ENCODE results near the gene MYLK4. TPM values are rescaled to one million over a fixed set of nuclear protein-coding genes. Genes with fewer than 3 reads are reported as not detected.

MYLK4 gene
- total RNA-seq, 1 experiment from 2014 or later, result 0.85 TPM

DNA sequence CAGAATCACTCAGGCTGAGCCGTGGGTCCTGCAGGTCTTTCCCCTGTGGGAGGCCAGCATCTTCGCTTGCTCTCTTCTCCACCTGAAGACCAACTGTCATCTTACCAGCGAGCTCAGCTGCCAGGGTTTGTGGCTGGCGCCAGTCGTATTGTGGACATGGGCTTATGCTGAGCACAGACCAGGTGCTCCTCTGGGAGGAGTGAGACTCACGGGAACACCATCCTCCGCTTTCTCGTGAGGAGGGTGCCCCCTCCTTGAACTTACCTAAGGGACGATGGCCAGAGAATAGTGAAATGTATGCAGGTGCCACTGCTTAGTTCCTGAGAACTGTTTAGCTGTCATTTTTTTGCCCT lies 31.6 kb upstream of the MYLK4 start:
- TF ChIP-seq SIN3A (IDR thresholded peaks at IDR 0.05; ENCODE audit: borderline replicate concordance, insufficient read depth, low read depth, low read length) (no peak), POLR2AphosphoS5 (IDR thresholded peaks at IDR 0.05; ENCODE audit: low read depth, low read length) (no peak), TCF7L2 (IDR thresholded peaks at IDR 0.05; ENCODE audit: low read depth, low read length) (no peak)
- TF ChIP-seq, protein P1, sequence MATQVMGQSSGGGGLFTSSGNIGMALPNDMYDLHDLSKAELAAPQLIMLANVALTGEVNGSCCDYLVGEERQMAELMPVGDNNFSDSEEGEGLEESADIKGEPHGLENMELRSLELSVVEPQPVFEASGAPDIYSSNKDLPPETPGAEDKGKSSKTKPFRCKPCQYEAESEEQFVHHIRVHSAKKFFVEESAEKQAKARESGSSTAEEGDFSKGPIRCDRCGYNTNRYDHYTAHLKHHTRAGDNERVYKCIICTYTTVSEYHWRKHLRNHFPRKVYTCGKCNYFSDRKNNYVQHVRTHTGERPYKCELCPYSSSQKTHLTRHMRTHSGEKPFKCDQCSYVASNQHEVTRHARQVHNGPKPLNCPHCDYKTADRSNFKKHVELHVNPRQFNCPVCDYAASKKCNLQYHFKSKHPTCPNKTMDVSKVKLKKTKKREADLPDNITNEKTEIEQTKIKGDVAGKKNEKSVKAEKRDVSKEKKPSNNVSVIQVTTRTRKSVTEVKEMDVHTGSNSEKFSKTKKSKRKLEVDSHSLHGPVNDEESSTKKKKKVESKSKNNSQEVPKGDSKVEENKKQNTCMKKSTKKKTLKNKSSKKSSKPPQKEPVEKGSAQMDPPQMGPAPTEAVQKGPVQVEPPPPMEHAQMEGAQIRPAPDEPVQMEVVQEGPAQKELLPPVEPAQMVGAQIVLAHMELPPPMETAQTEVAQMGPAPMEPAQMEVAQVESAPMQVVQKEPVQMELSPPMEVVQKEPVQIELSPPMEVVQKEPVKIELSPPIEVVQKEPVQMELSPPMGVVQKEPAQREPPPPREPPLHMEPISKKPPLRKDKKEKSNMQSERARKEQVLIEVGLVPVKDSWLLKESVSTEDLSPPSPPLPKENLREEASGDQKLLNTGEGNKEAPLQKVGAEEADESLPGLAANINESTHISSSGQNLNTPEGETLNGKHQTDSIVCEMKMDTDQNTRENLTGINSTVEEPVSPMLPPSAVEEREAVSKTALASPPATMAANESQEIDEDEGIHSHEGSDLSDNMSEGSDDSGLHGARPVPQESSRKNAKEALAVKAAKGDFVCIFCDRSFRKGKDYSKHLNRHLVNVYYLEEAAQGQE (IDR thresholded peaks at IDR 0.05; ENCODE audit: insufficient read depth in 1 of 2, low read depth in 2 of 2, low read length in 1 of 2), result no peak
- TF ChIP-seq, protein P2, sequence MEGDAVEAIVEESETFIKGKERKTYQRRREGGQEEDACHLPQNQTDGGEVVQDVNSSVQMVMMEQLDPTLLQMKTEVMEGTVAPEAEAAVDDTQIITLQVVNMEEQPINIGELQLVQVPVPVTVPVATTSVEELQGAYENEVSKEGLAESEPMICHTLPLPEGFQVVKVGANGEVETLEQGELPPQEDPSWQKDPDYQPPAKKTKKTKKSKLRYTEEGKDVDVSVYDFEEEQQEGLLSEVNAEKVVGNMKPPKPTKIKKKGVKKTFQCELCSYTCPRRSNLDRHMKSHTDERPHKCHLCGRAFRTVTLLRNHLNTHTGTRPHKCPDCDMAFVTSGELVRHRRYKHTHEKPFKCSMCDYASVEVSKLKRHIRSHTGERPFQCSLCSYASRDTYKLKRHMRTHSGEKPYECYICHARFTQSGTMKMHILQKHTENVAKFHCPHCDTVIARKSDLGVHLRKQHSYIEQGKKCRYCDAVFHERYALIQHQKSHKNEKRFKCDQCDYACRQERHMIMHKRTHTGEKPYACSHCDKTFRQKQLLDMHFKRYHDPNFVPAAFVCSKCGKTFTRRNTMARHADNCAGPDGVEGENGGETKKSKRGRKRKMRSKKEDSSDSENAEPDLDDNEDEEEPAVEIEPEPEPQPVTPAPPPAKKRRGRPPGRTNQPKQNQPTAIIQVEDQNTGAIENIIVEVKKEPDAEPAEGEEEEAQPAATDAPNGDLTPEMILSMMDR (IDR thresholded peaks at IDR 0.05), result no peak
- no TSS peak for BruUV-seq (replicated peaks)
- Histone ChIP-seq H3K9me3 (ENCODE audit: control insufficient read depth, insufficient read depth, low read depth, low read length) (no peaks in the 10 kb centered on the region), H3K36me3 (ENCODE audit: control insufficient read depth, insufficient read depth, low read length) (peaks cover 10% of the 10 kb centered on the region), H3K4me1 (ENCODE audit: control insufficient read depth, insufficient read depth, low read length) (no peaks in the 10 kb centered on the region), H3K4me3 (ENCODE audit: low read depth in 2 of 2, low read length in 2 of 2) (no peak overlapping the region), H3K27ac (ENCODE audit: low read length) (no peak overlapping the region), H3K27me3 (ENCODE audit: control insufficient read depth, insufficient read depth, low read length) (no peaks in the 10 kb centered on the region)
- intact Hi-C loops (cut with micrococcal nuclease; ENCODE audit: unreplicated experiment) (no loop called here), in situ Hi-C loops (cut with HindIII; ENCODE audit: low pct_unique_long_range_greater_than_20kb, low sequenced_read_pairs) (no loop called here)
- ChIA-PET POLR2A (interaction anchor here (0.5 kb wide), 1 partner anchor 43 kb away, joined by 6 read pairs; no protein-coding TSS in a partner anchor), CTCF (no interaction called here)
- ATAC-seq (peak; percentile 24; the same call in 1 of the 2 replicates), DNase-seq (ENCODE audit: low read depth, low spot score) (no peak)

DNA sequence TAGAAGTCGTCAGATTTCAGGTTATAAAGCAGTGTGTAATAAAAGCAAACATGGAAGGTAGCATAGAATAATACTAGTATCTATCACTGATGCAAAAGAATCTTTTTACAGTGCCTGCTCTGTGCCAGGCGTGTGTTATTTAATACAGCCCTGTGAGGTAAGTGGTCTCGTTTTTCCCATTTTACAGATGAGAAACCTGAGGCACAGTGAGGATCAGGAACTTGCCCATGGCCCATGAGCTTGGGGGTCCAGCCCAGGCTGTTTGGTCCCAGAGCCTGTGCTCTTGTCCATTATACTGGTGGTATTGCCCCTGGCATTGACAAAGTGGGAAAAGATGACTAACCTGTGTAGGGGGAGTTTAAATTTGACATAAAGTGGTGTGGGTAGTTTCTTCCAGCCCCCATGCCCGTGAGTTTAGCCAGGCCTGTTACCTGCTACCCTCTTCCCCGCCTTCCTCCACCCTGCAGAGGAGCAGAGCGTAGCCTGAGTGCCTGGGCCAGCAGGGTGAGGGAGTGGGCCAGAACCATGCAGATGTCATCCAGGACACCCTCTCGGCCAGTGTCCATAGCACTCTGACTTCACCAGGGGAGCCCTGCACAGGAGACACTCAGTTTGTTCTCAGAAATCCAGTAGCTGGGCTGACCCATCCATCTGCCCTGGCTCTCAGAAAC lies 31.1 kb upstream of the MYLK4 start:
- no peaks in the 10 kb centered on the region for H3K27me3 ChIP-seq (ENCODE audit: control insufficient read depth, insufficient read depth, low read length)
- BruUV-seq (replicated peaks), result no TSS peak
- ATAC-seq (peak; percentile 45; the same call in 1 of the 2 replicates), DNase-seq (ENCODE audit: low read depth, low spot score) (no peak)
- ChIA-PET POLR2A (interaction anchor here (0.6 kb wide), 1 partner anchor 200 kb away, joined by 8 read pairs; no protein-coding TSS in a partner anchor), CTCF (no interaction called here)
- peaks cover 10% of the 10 kb centered on the region for H3K36me3 ChIP-seq (ENCODE audit: control insufficient read depth, insufficient read depth, low read length)
- intact Hi-C loops (cut with micrococcal nuclease; ENCODE audit: unreplicated experiment) (no loop called here), in situ Hi-C loops (cut with HindIII; ENCODE audit: low pct_unique_long_range_greater_than_20kb, low sequenced_read_pairs) (no loop called here)
- no peaks in the 10 kb centered on the region for H3K9me3 ChIP-seq (ENCODE audit: control insufficient read depth, insufficient read depth, low read depth, low read length)
- no peak overlapping the region for H3K4me3 ChIP-seq (ENCODE audit: low read depth in 2 of 2, low read length in 2 of 2)
- H3K4me1 ChIP-seq (ENCODE audit: control insufficient read depth, insufficient read depth, low read length), result no peaks in the 10 kb centered on the region
- no peak overlapping the region for H3K27ac ChIP-seq (ENCODE audit: low read length)
- TF ChIP-seq, protein P2 (IDR thresholded peaks at IDR 0.05), result no peak
- TF ChIP-seq, protein P1 (IDR thresholded peaks at IDR 0.05; ENCODE audit: insufficient read depth in 1 of 2, low read depth in 2 of 2, low read length in 1 of 2), result no peak
- no peak for TF ChIP-seq POLR2AphosphoS5 (IDR thresholded peaks at IDR 0.05; ENCODE audit: low read depth, low read length)

Data from Panc1 (cell line).